GM19438 (cell line): ENCODE data around the gene SLC4A3.

ENCODE experiments used
- ATAC-seq: cut with Tn5 transposase; IDR thresholded peaks from one replicate; pipeline ENCODE4 v1.9.1; 2021; ENCODE audit warnings: low read depth; ENCODE audit not compliant: unreplicated experiment

SLC4A3 gene

DNA sequence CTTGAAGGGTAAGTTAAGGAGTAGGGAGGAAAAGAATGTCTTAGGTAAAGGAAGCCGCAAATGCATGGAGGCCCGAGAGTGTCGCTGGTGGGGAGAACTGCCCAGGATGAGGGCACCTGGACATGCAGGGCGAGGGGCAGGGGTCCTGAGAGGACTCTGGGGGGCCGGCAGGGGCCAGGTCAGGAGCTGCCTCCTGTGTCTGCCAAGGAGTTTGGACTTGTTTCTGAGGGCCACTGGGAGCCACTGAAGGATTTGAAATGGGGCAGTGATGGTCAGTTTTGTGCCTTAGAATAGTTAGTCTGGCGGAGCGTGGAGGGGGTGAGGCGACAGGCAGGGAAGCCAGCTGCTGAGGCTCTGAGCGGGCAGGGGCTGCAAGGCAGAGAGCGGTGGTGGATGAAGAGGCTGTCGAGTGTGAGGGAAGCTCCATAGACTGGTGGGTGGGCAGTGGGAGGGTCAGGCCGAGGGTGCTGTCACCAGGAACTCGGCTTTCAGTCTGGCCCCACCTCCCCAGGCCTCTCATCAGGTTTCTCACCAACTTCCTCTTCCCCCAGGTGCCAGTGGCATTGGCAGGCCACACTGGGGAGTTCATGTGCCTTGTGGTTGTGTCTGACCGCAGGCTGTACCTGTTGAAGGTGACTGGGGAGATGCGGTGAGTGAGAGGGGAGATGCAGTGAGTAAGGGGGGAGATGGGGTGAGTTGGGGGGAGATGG, 14.7 kb upstream of the SLC4A3 start:
- peak; percentile 63 for ATAC-seq

DNA sequence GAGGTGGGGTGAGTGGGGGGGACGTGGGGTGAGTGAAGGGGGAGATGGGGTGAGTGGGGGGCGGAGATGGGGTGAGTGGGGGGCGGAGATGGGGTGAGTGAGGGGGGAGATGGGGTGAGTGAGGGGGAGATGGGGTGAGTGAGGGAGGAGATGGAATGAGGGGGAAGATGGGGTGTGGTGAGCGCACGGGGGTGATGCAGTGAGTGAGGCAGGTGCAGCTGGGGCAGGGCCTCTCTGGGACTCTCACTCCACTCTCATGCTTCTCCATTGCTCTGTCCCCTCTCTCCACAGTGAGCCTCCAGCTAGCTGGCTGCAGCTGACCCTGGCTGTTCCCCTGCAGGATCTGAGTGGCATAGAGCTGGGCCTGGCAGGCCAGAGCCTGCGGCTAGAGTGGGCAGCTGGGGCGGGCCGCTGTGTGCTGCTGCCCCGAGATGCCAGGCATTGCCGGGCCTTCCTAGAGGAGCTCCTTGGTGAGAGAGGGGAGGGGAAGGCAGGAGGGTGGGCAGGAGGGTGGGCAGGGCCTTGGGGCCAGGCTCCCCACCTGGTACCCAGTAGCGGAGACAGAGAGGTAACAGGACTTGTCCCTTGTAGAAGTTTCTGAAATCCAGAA, 13.9 kb upstream of the SLC4A3 start:
- ATAC-seq = no peak

DNA sequence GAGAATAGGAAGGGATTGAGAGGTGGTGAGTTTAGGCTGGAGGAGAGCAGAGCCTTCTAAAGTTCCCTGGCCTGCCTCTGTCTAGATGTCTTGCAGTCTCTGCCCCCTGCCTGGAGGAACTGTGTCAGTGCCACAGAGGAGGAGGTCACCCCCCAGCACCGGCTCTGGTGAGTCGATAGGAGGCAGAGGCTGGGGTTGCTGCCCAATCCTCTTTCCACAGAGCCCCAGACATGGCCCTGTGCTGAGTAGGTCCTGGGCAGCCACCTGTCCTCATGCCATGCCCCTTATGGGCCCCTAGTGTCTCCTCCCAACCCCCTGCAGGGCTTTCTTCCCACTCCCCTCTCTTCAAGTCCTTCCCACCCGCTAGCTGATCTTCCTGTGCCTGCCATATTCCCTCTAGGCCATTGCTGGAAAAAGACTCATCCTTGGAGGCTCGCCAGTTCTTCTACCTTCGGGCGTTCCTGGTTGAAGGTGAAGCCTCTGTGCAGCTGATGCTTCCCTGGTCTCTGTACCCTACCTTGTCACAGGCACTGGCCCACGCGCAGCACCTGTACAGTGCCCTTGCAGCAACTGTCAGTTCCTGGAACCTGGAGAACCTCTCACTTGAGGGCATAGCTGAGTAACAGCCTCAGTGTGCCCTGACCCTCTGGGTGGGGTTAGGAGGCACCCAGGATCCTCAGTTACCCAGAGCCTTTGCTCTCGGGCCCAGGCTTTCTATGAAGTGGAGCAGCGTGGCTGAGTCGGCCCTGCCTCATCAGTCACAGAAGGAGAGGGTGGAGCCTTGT, 13.2 kb upstream of the SLC4A3 start:
- no peak for ATAC-seq

DNA sequence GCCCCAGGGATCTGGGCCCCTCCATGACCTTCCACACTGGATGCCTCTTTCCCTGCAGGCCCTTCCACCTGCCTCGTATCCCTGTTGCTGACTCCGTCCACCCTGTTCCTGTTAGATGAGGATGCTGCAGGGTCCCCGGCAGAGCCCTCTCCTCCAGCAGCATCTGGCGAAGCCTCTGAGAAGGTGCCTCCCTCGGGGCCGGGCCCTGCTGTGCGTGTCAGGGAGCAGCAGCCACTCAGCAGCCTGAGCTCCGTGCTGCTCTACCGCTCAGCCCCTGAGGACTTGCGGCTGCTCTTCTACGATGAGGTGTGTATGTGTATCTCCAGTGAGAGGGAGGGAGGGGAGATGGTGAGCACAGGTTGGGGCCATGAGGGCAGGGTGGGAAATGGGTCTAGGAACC, 12.4 kb upstream of the SLC4A3 start:
- no peak for ATAC-seq

- ATAC-seq = no peak
Measured at GRCh38 chr2:219615894-219616293, 11.5 kb upstream of the SLC4A3 start.

- no peak for ATAC-seq
Measured at GRCh38 chr2:219616550-219616949, 10.9 kb upstream of the SLC4A3 start.

- ATAC-seq = no peak
Measured at GRCh38 chr2:219618733-219619122, 8.7 kb upstream of the SLC4A3 start.

DNA sequence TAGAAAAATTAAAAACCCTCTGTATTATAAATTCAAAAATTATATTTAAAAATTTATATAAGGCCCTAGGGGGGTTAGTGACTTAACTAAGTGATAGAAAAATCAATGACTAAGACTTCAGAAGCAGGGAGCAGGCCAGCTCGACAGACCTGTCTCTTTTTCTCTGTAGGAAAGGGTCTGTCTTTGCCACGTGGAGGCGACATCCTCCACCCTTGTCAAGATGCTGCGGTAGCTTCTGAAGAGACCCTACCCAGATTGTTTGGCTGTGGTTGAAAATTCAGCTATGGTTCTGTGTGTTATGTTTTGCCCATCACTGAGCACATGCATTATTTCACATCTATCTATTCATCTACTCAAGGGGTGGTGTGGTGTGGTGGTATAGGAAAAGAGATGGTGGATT, 8.2 kb upstream of the SLC4A3 start:
- ATAC-seq = no peak

DNA sequence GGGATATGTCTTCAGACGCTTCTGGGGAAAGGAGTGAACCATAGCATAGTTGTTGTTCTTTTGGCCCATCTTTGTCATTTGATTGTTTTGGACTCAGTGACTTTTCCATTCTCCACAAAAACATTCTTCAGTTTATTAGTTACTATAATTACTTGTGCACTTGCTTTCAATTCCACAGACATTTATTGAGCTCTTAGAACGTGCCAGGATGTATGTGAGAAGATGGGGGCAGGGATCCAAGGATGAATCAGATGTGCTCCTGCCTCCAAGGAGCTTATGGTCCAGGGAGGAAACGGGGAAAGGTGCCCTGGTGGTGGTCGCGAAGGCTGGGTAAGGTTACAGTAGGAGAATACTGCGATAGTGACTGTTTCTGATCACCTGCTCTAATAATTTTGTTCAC, 6.9 kb upstream of the SLC4A3 start:
- no peak for ATAC-seq

DNA sequence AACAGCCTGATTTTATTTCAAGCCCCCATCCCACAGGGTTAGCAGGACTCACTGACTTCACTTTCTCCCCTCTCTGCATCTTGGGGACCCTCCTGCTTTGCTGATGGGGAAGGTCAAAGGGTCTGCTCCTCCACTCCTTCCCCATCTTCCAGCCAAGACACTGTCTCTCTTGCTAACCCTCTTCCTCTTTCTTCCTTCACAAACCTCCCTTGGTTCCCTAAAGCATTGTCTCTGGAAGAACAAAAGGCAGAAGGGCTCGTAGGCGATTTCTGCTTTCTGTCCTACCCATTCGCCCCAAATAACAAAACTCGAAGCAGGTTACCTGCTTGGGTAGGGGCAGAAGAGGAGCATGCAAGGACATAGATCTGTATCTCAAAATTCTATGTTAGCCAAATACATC, 5.5 kb upstream of the SLC4A3 start:
- ATAC-seq = no peak

DNA sequence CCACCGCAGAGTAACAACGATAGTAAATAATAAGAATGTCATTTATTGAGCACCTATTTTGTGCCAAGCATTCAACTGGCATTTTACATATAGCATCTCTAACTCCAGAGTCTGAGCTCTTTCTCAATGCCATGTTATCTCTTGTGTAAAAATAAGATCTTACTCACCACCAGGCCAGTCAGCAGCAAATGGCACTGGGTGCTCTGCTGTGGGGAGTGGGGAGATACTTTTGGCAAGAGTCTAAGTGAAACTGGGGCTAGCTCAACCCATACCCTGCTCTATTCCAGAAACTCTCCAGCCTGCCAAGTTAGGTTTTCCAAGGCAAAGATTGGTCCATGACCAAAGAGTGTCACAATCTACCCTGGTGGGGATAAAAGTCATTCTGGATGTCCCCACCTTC, 5.0 kb upstream of the SLC4A3 start:
- no peak for ATAC-seq

- ATAC-seq = no peak
Measured at GRCh38 chr2:219624565-219624964, 2.9 kb upstream of the SLC4A3 start.

- ATAC-seq = no peak
Measured at GRCh38 chr2:219625179-219625578, 2.3 kb upstream of the SLC4A3 start.

GRCh38 chr2:219626540-219626939, 890 bp upstream of the SLC4A3 start:
- no peak for ATAC-seq

GRCh38 chr2:219628235-219628985, 980 bp downstream of the SLC4A3 start:
- no peak for ATAC-seq

GRCh38 chr2:219628986-219629901, 1.8 kb downstream of the SLC4A3 start:
- ATAC-seq = no peak

DNA sequence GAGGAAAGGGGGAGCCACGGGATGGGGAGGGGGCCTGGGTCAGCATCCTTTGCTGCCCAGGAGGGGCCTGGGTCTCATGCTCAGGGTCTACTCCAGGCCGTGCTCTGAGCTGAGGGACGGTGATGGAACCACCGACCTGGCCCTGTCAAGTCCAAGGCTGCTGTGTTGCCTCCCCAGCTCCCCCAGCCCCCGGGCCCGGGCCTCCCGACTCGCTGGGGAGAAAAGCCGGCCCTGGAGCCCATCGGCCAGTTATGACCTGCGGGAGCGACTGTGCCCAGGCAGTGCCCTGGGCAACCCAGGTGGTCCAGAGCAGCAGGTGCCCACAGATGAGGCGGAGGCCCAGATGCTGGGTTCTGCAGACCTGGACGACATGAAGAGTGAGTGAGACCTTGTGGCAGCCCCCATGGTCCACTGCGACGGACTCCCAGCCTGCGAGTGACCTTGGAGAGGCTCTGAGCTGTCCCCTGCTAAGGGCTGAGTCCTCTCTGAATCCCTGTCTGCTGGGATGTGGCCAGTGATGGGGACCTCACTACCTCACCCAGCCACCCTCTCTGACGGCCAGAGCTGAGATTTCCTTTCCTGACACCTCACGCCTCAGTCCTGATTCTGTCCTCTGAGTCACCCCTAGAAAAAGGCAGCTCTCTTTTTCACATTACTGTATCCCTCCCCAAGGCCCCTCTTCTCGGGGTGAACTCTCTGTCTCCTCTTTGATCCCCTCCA, 2.7 kb downstream of the SLC4A3 start:
- no peak for ATAC-seq

DNA sequence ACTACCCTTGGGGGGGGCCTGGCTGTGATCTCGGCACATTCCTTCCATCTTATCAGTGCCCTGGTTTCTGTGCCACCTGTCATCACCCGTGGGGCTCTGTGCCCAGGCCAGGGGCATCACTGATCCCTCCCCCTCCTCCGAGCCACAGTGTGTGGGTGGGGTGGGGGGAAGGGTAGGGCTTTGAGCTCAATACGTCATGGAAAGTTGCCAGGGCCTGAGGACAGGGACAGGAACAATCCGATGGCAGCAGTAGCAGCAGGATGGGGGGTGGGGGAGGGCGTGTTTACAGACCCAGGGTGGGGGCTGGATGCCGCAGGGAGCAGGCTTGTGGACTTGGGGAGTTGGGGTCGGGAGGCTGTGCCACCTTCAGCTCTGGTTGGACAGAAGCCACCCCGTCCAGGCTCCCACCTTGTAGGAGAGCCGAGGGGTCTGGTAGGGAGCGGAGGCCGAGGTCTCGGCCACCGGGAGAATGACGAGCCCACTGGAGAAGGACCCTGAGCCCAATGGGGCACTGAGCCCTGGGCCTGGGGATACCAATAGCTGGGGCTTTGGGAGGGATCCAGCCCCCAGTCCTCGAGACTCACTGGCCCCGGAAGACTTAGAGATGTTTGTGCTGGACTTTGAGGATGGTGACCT, 3.5 kb downstream of the SLC4A3 start:
- no peak for ATAC-seq

DNA sequence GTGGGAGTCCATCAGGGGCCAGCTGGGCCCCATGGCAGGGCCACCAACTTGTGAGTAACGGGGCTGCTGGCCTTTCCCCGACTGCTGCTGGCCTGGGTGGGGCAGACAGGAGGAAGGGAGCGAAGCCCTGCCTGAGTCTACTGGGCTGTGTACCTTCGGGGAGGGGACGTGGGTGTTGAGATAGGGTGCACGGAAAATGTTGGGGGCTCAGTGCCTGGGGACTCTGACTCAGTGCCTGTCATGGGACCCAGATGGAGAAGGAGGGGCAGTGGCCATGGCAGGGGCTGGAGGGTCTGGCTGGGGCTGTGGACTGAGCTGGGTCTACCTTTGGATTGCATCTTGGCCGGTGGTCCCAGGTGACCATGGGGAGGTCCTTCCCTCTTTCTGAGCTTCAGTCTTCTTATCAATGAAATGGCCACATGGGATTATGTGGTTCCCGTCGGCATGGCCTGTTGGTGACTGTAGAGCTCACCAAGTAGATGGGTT, 4.0 kb downstream of the SLC4A3 start:
- no peak for ATAC-seq
